Activated naive CD8-positive, alpha-beta T cell treated with anti-CD3 and anti-CD28 coated beads, Interleukin-2, amount 50 U/mL, for 16 hours (primary cell): ENCODE measurements around the gene LRRC45.

ENCODE experiments used
- DNase-seq: peaks from one replicate; pipeline ENCODE4 v3.0.0-alpha.2; 2020; ENCODE audit warnings: low read depth, low spot score

The LRRC45 gene

DNA sequence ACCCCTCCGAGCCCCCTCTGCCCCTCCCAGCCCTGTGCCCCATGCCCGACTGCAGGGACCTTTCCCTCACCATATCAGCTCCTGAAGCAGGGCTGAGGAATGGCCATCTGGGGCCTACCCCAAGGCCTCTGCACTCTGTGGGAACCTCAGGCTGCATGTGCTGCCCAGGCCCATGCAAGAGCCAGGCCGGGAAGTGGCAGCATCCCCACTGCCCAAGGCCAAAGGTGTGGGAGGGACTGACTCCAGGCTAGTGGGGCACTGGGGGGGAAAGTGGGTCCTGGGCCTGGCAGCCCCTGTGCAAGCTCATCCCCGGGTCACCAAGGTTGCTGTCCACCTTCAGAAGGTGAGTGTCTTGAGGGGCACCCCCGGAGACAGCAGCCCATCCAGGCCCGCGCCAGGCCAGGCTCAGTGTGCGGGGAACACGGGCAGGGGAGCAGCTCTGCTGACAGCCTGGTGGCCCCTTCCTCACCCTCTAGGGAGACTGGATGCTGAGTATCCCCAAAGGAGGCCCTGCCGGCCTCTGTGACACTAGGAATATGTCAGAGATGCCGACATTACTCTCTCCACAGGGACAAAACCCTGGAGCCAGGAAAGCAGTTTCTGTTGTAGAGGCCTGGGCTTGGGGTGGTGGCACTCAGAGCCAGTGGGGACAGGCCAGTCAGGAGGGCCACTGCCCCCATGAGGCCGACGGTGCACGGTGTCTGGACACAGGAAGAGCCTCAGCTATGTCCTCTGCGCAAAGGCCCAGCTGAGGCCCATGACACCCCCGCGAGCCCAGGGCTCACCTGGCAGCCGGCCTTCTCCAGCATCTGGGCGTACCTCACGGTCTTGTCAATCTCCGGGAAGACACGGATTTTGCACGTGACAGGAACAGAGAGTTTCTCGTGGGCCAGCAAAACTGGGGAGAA lies 39.2 kb downstream of the LRRC45 start:
- no peak for DNase-seq

DNA sequence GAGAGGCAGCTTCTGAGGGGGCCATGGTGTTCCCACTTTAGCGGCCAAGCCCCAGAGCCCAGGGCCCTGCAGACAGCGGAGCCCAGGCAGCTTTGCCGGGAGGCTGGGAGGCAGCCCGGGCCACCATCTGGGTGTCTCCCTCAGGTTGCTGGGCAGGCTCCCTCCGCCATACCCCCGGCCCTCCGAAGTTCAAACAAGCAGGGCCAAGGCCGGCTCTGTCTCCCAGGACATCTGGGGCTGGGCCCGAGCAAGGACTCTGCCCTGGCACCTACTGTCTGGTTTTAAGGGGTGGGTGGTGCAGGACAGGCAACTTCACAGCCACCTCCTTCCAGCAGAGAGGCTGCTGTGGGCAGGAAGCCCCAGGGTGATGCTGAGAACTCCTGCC lies 39.9 kb downstream of the LRRC45 start:
- no peak for DNase-seq

DNA sequence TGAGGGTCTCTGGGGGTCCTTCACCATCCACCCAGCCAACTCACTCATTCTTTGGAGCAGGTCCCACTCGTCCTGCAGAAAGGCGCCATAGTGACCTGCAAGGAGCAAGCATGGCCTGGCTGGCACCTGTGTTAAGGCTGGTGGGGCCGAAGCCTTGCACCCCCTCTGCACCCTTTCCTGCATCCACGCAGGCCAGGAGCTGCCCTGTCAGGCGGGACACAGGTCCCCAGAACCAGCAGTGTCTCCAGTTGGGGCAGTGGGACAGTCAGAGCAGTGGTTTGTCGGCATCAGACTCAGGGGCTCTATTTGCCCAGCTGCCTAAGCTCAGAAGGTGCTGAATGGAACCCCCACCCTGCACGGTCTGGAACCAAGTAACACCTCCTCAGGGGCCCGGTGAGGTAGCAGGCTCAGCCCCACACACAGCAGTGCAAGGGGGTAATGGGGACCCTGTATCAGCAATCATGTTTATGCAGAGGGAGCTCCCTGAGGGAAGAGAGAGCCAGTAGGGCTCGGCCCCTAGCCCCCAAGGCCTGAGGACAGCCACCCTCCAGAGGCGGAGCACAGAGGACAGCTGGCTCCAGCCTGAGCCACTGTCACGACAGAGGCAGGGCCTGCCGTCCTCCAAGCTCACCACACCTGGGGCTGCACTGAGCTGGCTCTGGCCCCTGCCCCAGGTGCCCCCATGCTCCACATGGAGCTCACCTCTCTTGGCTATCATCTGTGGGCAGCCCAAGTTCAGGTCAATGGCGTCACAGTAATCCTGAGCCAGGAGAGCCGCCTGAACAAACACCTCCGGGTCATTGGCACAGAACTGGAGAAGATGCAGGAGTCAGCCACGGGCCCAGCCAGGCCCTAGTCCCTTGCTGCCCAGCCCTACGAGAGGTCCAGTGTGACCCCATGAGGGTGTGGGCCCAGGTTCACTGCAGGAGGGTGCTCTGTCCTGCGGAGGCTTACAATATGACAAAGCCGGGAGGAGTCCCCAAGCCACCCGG lies 40.6 kb downstream of the LRRC45 start:
- DNase-seq = no peak

DNA sequence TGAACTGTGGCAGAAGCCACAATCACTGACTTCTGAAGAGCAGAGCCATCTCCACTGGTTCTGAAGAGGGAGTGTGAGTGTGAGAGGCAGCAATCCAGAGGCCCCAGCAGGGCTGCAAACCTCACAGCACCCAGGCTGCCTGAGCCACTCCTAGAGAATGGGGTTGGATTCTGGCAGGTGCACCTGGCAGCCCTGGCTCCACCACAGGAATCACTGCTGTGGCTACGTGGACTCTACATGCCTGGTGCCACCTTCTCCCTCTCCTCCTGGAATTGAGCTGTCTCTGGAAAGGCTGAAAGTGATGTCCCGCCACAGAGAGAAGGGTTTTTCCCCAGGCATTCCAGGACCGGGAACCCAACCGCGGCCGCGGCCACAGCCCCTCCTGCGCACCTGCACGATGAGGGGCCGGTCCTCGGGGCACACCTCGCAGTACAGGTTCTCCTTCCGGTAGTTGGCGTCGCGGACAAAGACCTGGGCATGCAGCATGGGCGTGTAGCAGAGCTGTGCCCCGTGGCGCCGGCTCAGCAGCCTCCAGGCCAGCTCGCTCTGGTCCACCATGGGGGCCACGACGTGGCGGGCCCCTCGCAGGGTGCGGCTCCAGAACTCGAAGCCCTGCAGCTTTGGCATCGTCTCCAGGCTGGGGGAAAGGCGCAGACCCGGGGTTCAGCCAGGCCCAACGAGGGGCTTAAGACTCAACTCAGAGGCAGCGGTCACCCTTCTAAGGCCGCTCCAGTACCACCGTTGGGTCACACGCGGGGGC lies 41.5 kb downstream of the LRRC45 start:
- no peak for DNase-seq

DNA sequence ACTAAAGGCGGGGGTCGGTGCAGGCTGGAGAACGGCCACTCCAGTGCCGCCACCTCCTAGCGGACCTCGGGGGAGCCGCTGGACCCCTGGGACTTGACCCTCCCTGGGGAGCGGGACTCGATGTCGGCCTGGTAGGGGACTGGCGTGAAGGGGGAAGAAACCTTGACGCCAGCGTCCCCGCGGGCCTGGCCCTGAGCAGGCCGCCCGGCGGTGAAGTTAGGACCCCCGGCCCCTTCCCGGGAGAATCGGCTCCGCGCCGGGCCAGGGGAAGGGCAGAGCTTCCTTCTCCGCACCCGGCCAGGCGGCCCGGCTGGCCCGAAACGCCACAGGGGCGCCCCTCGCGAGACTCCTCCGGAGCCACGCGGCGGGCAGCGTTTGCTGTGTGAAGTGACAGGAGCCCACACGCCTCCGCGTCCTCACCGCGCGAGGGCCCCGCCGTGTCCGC lies 42.1 kb downstream of the LRRC45 start:
- DNase-seq = no peak

DNA sequence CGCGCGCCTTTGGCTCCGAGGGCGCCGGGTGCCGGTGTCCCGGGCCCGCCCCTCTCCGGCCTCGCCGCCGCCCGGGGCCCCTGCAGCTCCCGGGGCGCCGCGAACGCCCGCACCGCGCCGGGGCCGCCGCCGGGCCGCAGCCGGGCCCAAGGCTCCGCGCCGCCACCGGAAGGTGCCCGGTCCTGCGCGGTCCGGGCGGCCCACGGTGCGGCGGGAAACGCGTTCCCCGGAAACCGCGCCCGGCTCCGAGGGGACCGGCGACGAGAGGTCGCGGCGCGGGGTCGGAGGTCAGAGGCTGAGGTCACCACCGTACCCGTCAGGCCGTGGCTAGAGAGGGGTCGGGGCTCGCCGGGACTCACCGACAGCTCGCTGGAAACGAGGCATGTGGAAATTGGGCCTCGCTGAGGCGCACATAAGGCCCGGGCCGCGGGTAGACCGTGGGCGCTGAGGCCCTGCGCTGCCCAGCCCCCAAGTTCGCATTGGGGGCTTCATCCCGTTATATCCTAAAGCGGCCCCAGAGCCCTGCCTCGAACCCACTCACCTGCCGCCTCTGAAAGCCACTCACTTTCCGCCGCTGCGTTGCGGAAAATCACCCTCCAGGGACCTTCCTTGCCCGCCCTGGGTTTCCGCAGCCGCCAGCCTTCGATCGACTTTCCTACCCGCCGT lies 42.7 kb downstream of the LRRC45 start, which contains the start of gene DUS1L:
Gene DUS1L, minus strand, starts transcription at position 167 of the 666 bp plus-strand sequence. CDS start 745 bp downstream, outside the sequence.
- peak; percentile 27 for DNase-seq

DNA sequence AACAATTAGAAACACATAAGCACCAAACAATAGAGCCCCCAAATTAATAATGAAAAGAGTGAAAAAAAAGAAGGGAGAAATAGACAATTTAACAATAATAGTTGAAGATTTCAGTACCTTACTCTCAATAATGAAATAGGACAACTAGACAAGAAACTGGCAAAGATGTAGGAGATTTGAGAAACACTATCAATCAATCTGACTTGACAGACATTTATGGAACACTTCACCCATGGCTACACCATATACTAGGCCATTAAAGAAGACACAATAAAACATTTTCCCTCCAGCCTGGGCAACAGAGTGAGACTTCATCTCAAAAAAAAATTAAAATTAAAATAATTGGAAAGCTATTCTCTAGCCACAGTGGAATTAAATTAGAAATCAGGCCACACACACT lies 47.5 kb downstream of the LRRC45 start:
- DNase-seq = no peak

DNA sequence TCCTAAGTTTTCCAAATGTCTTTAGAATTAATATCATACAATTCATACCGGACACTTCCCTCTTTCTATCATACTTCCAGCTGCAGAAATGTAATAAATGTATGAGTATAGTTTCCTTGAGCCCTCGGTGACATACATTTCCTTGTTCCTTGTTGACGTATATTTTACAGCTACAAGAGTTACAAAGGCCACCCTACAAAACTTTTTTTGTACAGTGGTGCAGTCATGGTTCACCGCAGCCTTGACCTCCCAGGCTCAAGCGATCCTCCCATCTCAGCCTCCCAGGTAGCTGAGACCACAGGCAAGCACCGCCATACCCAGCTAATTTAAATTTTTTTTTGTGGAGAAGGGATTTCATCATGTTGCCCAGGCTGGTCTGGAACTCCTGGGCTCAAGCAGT lies 49.7 kb downstream of the LRRC45 start:
- no peak for DNase-seq

DNA sequence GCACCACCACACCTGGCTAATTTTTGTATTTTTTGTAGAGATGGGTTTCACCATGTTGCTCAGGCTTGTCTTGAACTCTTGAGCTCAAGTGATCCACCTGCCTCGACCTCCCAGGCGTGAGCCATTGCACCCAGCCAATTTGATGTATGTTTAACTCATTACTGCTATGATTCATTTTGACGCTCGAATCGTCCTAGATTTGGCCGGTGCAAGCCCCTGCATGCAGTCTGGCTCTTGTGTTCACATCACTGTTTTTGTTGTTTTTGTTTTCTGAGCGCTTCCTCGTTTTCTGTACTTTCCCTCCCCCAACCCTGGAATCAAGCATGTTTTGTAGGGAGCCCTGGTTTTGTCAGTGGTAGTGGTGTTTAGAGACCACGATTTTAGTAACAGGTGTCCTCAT lies 50.3 kb downstream of the LRRC45 start:
- DNase-seq = no peak

DNA sequence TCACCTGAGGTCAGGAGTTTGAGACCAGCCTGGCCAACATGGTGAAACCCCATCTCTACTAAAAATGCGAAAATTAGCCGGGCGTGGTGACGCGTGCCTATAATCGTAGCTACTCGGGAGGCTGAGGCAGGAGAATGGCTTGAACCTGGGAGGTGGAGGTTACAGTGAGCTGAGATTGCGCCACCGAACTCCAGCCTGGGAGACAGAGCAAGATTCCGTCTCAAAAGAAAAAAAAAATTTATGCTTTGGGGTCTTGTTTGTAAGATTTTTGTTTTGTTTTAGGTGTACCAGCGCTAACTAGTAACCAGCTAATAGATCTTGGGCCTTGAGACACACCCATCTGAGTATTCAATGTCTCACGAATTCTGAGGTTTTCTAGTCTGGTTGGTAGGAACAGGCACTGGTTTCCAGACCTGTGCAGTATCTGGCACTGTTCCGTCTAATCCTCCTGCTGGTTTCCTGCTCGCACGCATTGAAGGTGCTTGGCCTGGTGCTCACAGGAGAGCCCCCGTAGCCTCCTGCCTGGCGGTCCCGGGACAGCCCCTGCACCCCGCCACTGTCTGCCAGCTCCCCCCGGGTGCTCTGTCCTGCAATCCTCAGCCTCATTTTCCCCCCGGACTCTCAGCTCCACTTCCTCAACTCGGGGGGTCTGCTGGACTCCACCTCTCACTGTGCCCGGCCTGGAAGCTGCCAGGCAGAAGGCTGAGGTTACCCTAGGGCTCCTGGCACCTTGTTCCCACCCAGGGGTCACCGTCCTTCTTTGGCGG lies 53.1 kb downstream of the LRRC45 start:
- DNase-seq = no peak

DNA sequence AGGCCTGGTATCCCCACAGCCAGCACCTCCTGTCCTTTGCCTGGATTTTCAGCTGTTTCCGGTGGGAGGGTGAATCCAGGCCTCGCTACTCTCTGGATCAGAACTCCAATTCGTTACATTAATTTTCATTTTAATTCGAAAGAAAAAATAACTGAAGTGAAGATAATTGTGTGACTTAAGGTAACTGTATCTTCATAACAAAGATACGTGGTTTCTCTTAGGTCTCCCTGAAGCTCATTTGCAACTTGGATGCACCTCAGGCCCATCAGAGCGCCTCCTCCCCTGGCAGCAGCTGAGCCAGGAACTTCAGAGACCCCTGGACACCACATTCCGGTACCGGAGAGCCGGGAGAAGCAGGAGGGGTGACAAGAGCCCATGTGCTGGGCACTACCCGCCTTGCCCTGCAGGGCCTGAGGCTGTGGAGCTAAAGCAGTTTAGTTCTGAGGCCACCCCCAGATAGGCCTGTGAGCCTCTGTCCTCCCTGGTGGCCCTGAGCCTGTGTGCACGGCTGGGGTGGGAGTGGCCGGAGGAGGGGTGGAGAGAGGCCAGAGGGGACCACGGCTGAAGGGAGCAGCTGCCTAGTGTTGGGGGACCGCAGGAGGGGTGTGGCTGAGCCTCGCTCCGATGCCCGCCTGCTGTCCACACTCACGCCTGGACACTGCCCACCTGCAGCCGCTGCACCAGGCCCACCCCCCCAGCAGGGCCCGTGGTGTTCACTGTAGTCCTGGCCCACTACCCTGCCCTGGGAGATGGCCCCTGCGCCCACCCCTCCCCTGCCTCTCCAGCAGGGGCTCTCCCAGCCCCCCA lies 53.9 kb downstream of the LRRC45 start:
- DNase-seq = no peak

DNA sequence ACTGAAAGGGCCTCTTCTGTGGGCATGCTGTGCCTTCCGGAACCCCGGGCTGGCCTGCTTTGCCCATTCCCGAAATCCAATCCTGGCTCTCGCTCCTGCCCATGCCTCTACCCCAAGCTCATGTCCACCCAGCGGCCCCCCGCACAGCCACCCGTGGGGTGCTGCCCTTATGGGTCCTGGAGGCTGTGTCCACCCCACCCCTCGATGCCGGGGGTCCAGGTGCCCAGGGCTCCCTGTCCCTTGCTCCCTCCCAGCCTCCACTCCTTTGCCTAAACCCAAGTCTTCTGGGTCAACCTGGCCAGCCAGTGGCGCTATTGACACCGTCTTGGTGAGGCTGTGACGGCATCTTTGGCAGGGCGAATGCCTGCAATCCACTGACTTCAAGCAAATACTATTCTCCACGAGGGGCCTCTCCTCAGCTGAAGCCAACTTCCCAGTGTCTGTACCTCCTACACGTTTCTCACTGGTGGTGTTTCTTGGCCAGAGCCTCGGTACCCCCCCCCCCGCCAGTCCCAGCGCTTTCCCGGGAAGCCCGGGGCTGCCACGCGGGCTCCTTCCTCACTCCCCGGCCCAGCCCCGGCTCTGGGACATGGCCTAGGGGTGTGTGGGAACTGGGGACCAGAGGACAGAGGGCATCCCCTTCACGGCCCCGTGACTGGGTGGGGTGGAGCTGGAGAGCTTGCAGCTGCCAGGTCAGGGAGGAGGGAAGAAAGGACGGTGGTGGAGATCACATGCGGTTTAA lies 54.7 kb downstream of the LRRC45 start:
- no peak for DNase-seq

DNA sequence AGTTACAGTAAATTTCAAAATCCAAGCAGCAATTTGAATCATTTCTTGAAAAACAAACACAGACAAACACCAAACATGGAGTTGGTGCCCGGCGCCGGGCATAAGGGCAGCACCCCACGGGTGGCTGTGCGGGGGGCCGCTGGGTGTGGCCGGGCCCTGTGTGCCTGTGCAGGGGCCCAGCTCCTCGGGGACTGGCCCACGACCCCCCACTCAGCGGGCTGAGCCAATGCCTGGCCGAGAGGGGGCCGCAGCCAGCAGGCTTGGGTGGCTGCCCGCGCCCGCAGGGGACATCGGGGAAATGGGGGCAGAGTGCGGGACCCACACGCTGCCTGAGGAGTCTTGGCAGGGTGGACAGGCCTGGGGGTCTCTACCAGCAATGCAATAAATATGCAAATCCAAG lies 55.3 kb downstream of the LRRC45 start:
- DNase-seq = no peak

DNA sequence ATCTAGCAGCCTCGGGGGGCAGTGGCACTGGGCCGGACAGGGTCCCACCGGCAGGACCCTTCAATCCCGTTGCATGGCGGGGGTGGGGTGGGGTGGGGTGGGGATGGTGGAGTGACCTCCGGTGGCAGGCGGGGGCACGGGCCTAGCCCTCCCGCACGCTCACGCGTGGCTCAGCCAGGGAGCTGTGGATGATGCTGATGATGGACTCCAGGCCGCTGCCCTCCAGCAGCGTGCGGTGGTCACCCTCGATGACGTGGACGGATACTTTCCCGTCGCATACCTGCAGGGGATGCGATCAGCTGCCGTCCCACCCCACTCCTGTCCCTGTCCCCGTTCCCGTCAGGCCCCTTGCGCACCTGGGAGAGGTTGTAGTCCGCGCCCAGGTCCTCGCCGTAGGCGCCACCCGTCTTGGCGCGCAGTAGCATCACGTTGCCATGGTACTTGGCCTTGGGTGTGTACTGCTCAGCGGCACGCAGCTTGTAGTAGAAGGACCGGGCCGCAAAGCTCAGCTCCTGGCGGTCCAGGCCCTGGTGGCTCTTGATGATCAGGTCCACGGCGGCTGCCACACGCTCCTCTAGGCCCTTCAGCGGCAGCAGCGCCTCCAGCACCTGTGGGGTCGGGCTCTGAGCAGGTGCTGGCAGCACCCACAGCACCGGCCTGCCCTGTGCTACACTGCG lies 56.0 kb downstream of the LRRC45 start:
- DNase-seq = no peak

DNA sequence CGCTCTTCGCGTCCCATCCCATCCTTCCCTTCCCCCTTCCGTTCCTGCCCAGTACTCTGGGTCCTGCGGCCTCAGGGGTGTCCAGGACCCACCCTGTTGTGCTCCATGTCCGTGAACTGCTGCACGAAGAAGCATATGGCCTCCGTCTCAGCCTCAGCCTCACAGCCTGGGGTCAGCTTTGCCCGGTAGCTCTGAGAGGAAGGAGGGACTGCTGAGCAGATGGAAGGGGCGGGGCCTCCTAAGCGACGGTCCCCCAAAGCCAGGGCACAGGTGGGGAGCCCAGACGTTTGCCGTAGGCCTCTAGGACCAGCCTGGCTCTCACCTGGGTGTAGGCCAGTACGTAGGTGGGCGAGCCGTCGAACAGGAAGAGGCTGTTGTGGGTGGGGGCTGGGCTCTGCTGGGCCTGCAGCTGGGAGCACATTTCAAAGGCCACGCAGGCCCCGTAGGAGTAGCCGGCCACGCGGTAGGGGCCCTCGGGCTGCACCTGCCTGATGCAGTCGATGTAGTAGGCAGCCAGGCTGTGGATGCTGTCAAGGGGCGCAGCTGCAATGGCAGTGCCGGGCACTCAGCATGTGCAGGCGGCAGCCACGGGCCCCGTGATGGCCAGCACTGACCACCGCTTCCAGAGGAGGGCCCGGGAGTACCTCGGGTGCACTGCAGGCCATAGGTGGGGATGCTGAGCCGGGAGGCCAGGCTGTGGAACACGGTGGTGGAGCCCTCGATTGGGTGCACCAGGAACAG lies 57.1 kb downstream of the LRRC45 start:
- DNase-seq = no peak
